ENCODE data around the gene RPS19.

DNA sequence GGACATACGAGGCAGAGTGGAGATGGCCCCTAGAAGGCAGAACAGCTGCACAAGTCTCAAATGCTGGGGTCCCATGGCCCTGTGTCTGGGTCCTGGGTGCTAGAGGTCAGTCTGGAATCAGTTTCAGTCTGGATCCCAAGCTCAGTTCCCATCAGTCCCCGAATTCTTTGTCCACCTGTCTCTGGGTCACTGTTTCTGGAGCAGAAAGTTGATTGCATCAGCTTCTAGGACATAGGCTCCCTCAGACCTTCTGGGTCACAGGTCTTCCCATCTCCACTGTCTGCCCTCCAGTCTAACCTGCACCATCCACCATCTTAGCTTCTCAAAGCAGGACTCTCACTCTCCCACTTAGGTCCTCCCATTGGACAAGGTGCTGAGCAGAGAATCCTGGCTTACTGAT, 20.8 kb upstream of the RPS19 start:
- TF ChIP-seq RELA (IDR thresholded peaks at IDR 0.05; ENCODE audit: borderline replicate concordance, partially characterized antibody) (no peak), SMC3 (IDR thresholded peaks at IDR 0.05; ENCODE audit: borderline replicate concordance, low read length) (no peak), HDAC6 (IDR thresholded peaks at IDR 0.05; ENCODE audit: unreplicated experiment) (no peak), BCL11A (IDR thresholded peaks at IDR 0.05; ENCODE audit: low read depth, low read length) (no peak), POLR2AphosphoS5 (IDR thresholded peaks at IDR 0.05; ENCODE audit: low read length) (no peak), POLR2AphosphoS2 (IDR thresholded peaks at IDR 0.05; ENCODE audit: low read depth, low read length) (no peak), SP1 (IDR thresholded peaks at IDR 0.05; ENCODE audit: low read depth, low read length) (no peak), WRNIP1 (IDR thresholded peaks at IDR 0.05; ENCODE audit: borderline replicate concordance, low read depth, low read length) (no peak), GABPA (IDR thresholded peaks at IDR 0.05; ENCODE audit: low read depth) (no peak)
- TF ChIP-seq, protein P1, sequence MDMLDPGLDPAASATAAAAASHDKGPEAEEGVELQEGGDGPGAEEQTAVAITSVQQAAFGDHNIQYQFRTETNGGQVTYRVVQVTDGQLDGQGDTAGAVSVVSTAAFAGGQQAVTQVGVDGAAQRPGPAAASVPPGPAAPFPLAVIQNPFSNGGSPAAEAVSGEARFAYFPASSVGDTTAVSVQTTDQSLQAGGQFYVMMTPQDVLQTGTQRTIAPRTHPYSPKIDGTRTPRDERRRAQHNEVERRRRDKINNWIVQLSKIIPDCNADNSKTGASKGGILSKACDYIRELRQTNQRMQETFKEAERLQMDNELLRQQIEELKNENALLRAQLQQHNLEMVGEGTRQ (IDR thresholded peaks at IDR 0.05; ENCODE audit: borderline replicate concordance, low read depth, low read length): no peak
- TF ChIP-seq, protein P2, sequence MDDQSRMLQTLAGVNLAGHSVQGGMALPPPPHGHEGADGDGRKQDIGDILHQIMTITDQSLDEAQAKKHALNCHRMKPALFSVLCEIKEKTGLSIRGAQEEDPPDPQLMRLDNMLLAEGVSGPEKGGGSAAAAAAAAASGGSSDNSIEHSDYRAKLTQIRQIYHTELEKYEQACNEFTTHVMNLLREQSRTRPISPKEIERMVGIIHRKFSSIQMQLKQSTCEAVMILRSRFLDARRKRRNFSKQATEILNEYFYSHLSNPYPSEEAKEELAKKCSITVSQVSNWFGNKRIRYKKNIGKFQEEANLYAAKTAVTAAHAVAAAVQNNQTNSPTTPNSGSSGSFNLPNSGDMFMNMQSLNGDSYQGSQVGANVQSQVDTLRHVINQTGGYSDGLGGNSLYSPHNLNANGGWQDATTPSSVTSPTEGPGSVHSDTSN (IDR thresholded peaks at IDR 0.05; ENCODE audit: insufficient replicate concordance, low read depth, low read length): no peak
- TF ChIP-seq, protein P3, sequence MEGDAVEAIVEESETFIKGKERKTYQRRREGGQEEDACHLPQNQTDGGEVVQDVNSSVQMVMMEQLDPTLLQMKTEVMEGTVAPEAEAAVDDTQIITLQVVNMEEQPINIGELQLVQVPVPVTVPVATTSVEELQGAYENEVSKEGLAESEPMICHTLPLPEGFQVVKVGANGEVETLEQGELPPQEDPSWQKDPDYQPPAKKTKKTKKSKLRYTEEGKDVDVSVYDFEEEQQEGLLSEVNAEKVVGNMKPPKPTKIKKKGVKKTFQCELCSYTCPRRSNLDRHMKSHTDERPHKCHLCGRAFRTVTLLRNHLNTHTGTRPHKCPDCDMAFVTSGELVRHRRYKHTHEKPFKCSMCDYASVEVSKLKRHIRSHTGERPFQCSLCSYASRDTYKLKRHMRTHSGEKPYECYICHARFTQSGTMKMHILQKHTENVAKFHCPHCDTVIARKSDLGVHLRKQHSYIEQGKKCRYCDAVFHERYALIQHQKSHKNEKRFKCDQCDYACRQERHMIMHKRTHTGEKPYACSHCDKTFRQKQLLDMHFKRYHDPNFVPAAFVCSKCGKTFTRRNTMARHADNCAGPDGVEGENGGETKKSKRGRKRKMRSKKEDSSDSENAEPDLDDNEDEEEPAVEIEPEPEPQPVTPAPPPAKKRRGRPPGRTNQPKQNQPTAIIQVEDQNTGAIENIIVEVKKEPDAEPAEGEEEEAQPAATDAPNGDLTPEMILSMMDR (IDR thresholded peaks at IDR 0.05 in 2 of 3, conservative IDR thresholded peaks at IDR 0.05 in 1 of 3; ENCODE audit: control insufficient read depth in 2 of 3, extremely low read depth in 1 of 3, insufficient read depth in 1 of 3, low read depth in 3 of 3, low read length in 3 of 3): no peak

All from GM12878 (cell line).